OCI-LY1 (cell line): ENCODE data around the gene TCF4.

Source experiments
- H2AFZ ChIP-seq: fragments of 200-600 bp; sonication (generic), shearing (Covaris generic); 2 replicates; pipeline ENCODE4 v1.6.0; 2014; ENCODE audit warnings: antibody characterized with exemption, mild to moderate bottlenecking, low read length
- H3F3A ChIP-seq: fragments of 200-600 bp; sonication (generic), shearing (Covaris generic); 2 replicates; pipeline ENCODE4 v1.6.0; 2014; ENCODE audit warnings: mild to moderate bottlenecking, antibody characterized with exemption, low read length, moderate library complexity; ENCODE audit not compliant: insufficient read depth
- H3K27ac ChIP-seq: fragments of 200-600 bp; sonication (generic); 2 replicates; pipeline ENCODE4 v1.5.1; 2014; ENCODE audit warnings: low read length, mixed run types, mild to moderate bottlenecking, low read depth; ENCODE audit not compliant: poor library complexity, severe bottlenecking
- H3K27me3 ChIP-seq: fragments of 200-600 bp; sonication (generic); 2 replicates; pipeline ENCODE4 v1.6.0; 2014; ENCODE audit warnings: antibody characterized with exemption, mild to moderate bottlenecking, low read length, moderate library complexity; ENCODE audit not compliant: insufficient read depth
- H3K36me3 ChIP-seq: fragments of 200-600 bp; sonication (generic); 2 replicates; pipeline ENCODE4 v1.6.1; 2014; ENCODE audit warnings: mild to moderate bottlenecking, antibody characterized with exemption, low read length, moderate library complexity, mixed read lengths; ENCODE audit not compliant: insufficient read depth
- H3K4me1 ChIP-seq: fragments of 200-600 bp; sonication (generic); 2 replicates; pipeline ENCODE4 v1.5.1; 2014; ENCODE audit warnings: mild to moderate bottlenecking, low read length, moderate library complexity; ENCODE audit not compliant: insufficient read depth, severe bottlenecking
- H3K4me2 ChIP-seq: fragments of 200-600 bp; sonication (generic), shearing (Covaris generic); 2 replicates; pipeline ENCODE4 v1.6.1; 2014; ENCODE audit warnings: low read length
- H3K4me3 ChIP-seq: fragments of 200-600 bp; sonication (generic); 2 replicates; pipeline ENCODE4 v1.5.1; 2014; ENCODE audit warnings: low read length, low read depth, mild to moderate bottlenecking, mixed read lengths; ENCODE audit not compliant: poor library complexity, severe bottlenecking
- H3K79me2 ChIP-seq: fragments of 200-600 bp; shearing (Covaris generic); 2 replicates; pipeline ENCODE4 v1.6.1; 2016; ENCODE audit warnings: mixed run types, low read length, mixed read lengths; ENCODE audit not compliant: insufficient read depth
- H3K9ac ChIP-seq: fragments of 200-600 bp; sonication (generic), shearing (Covaris generic); 2 replicates; pipeline ENCODE4 v1.6.1; 2014; ENCODE audit warnings: mild to moderate bottlenecking, low read length, mixed read lengths
- H3K9me2 ChIP-seq: fragments of 200-600 bp; sonication (generic), shearing (Covaris generic); 2 replicates; pipeline ENCODE4 v1.6.1; 2014; ENCODE audit warnings: low read depth, mild to moderate bottlenecking, low read length, mixed read lengths
- H3K9me3 ChIP-seq: fragments of 200-600 bp; shearing (Covaris generic); 2 replicates; pipeline ENCODE4 v1.6.1; 2014; ENCODE audit warnings: low read length, mixed read lengths
- H4K20me1 ChIP-seq: fragments of 200-600 bp; sonication (generic), shearing (Covaris generic); 2 replicates; pipeline ENCODE4 v1.6.0; 2016; ENCODE audit warnings: mild to moderate bottlenecking, low read length; ENCODE audit not compliant: insufficient read depth
- CTCF ChIP-seq: fragments of 200-600 bp; sonication (generic), shearing (Covaris generic); IDR thresholded peaks from 2 replicates; pipeline ENCODE4 v1.5.1; 2017; ENCODE audit warnings: mild to moderate bottlenecking, antibody characterized with exemption, low read length, moderate library complexity, mixed read lengths
- EZH2 ChIP-seq: fragments of 200-600 bp; sonication (generic), shearing (Covaris generic); IDR thresholded peaks from 2 replicates; pipeline ENCODE4 v1.8.0; 2017; ENCODE audit warnings: borderline replicate concordance, mixed run types, mild to moderate bottlenecking, antibody characterized with exemption, low read length, moderate library complexity, mixed read lengths

Gene TCF4

GRCh38 chr18:55314615-55315237 is 273.3 kb downstream of the TCF4 start:
- no peak overlapping the region for H2AFZ ChIP-seq
- H4K20me1 ChIP-seq: no peaks in the 10 kb centered on the region
- peaks cover 62% of the 10 kb centered on the region for H3K4me1 ChIP-seq
- no peak overlapping the region for H3K9ac ChIP-seq
- no peak overlapping the region for H3K4me2 ChIP-seq
- peaks cover 70% of the 10 kb centered on the region for H3K79me2 ChIP-seq
- H3F3A ChIP-seq: no peaks in the 10 kb centered on the region
- H3K9me3 ChIP-seq: no peaks in the 10 kb centered on the region
- no peaks in the 10 kb centered on the region for H3K27me3 ChIP-seq
- peaks cover 6% of the 10 kb centered on the region; the same call in 1 of the 2 replicates for H3K36me3 ChIP-seq
- TF ChIP-seq EZH2 (no peak), CTCF (no peak)
- no peak overlapping the region for H3K4me3 ChIP-seq
- no peak overlapping the region for H3K27ac ChIP-seq
- H3K9me2 ChIP-seq: no peaks in the 10 kb centered on the region

DNA sequence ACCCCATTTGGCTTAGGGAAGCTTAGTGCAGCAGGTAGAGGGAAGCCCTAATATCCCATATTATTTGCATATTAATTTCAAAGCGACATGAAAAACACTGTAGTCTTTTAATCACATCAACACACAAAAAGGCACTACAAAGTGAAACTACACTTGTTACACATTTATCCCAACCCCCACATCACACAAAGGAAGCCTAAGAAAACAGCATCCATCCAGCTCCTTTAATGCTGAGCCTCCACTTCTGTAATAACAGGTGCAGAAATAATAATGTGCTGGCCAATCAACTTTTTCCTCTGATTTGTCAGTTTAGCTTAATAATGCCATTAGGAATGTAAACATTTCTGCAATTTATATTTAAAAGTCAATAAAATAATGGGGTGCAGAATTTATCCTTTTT is 274.0 kb downstream of the TCF4 start:
- no peak overlapping the region for H3K27ac ChIP-seq

GRCh38 chr18:55310863-55311262 is 277.1 kb downstream of the TCF4 start:
- no peak overlapping the region for H3K4me3 ChIP-seq
- peaks cover 54% of the 10 kb centered on the region for H3K79me2 ChIP-seq
- no peak overlapping the region for H3K4me2 ChIP-seq
- H2AFZ ChIP-seq: no peak overlapping the region
- H3K27ac ChIP-seq: no peak overlapping the region
- H3K9ac ChIP-seq: no peak overlapping the region
- TF ChIP-seq CTCF (no peak), EZH2 (no peak)
- H3F3A ChIP-seq: no peaks in the 10 kb centered on the region
- peaks cover 30% of the 10 kb centered on the region for H3K4me1 ChIP-seq
- no peaks in the 10 kb centered on the region for H4K20me1 ChIP-seq
- no peaks in the 10 kb centered on the region for H3K9me3 ChIP-seq
- no peaks in the 10 kb centered on the region for H3K9me2 ChIP-seq
- H3K27me3 ChIP-seq: no peaks in the 10 kb centered on the region
- H3K36me3 ChIP-seq: peaks cover 6% of the 10 kb centered on the region

More for the DNA sequence above, 274.0 kb downstream of the TCF4 start:
- peaks cover 69% of the 10 kb centered on the region for H3K79me2 ChIP-seq
- no peaks in the 10 kb centered on the region for H3K9me3 ChIP-seq
- H3F3A ChIP-seq: no peaks in the 10 kb centered on the region
- H3K4me2 ChIP-seq: no peak overlapping the region
- no peaks in the 10 kb centered on the region for H3K27me3 ChIP-seq
- no peaks in the 10 kb centered on the region for H3K9me2 ChIP-seq
- H4K20me1 ChIP-seq: no peaks in the 10 kb centered on the region
- H2AFZ ChIP-seq: no peak overlapping the region
- peaks cover 6% of the 10 kb centered on the region; the same call in 1 of the 2 replicates for H3K36me3 ChIP-seq
- TF ChIP-seq CTCF (no peak), EZH2 (no peak)
- H3K4me1 ChIP-seq: peaks cover 55% of the 10 kb centered on the region
- H3K9ac ChIP-seq: no peak overlapping the region
- H3K4me3 ChIP-seq: no peak overlapping the region
